CD4-positive, alpha-beta T cell treated with Interleukin-6 for 4 hours (primary cell): Measurements from ENCODE around the gene CELF1.

ENCODE experiments used
- DNase-seq: peaks from one replicate; pipeline ENCODE4 v3.0.0-alpha.2; 2020; ENCODE audit warnings: mixed read lengths

Gene CELF1

DNA sequence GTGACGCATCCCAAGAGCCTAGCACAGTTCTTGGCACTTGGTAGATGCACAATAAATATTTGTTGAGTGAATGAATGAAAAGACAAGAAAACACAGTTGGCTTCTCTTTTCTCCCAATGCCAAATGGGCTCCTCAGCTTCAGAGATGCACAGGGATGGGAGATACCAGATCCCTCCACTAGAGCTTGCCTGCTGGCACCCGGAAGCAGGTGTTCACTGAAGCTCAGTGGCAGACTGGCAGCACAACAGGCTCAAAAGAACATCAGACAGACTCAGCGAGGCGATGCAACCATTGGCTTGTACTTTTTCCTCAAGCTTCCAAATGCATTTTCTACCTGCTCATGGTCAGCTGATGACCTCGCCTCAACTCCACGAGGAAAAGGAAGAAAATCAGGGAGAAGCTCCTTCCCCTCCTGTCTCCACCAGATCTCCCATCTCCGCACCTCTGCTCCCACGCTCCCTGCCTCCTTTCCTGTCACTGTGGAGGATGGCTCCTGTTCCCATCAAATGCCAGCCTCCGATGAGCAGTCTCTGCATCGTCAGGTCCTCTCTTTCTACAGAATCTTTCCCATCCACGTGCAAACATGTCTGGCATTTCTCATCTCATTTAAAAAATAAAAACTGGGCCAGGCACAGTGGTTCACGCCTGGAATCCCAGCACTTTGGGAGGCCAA lies 109.8 kb downstream of the CELF1 start:
- no peak for DNase-seq

DNA sequence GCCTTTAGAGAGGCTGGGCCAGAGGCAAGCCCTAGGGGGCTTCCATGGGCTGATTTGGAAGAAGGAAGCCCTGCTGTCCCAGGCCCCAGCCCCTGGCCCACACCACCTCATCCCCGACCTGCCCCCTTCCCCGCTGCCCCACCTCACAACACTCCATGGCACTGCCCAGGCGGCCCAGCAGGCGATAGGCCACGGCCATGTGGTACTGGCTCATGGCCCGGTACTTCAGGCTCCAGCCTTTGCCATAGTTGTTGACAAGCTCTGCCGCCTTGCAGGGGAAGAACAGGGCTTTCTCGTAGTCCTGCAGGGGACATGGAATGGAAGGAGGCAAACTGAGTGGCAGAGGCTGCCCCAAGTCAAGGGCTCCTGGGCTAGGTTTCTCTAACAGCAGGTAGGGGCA lies 110.4 kb downstream of the CELF1 start:
- DNase-seq = no peak

DNA sequence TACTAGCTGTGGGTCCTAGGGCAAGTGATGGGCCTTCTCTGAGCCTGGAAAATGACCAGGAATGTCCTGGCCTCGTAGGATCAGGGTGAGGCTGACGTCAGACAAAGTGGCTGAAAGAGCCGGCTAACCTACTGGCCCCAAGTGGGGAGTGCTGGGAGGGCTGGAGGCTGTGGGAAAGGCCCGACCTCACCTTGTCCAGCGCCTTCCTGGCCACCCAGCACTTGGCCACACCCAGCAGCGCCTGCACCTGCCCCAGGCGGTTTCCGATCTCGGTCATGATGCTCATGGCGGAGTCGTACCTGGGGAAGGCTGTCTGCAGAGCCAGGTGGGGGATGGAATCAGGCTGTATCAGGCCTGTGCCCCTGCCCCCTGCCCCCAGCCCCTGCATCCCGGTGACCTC lies 111.5 kb downstream of the CELF1 start:
- no peak for DNase-seq

DNA sequence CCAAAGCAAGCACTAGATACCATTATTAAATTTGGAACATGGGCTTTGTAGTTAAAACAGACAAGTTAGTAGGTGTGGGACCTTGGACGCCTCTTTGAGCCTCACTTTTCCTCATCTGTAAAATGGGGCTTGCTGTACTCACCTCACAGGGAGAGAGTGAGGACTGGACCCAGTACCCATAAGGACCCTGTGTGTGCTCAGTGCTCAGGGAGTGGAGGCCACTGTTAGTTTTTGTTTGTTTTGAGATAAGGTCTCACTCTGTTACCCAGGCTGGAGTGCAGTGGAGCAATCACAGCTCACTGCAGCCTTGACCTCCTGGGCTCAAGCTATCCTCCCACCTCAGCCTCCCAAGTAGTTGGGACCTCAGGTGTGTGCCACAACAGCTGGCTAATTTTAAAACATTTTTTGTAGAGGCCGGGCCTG lies 112.9 kb downstream of the CELF1 start:
- no peak for DNase-seq

DNA sequence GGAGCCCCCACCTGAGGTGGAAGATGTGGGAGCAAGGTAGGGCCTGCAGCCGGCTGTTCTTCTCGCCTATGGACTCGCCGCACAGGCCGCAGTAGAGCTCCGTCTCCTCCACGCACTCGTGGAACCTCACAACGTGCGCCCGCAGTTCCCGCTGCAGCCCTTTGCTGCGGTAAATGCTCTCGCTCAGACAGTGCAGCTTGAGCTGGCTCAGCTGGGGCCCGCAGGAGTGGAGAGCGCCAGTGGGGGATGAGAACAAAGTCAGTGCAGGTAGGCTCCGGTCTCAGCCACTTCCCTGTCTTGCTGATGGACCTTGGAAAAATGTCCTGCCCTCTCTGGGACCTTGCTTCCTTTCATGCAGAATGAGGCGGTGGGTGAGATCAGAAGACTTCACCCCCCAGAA lies 114.2 kb downstream of the CELF1 start:
- DNase-seq = no peak

DNA sequence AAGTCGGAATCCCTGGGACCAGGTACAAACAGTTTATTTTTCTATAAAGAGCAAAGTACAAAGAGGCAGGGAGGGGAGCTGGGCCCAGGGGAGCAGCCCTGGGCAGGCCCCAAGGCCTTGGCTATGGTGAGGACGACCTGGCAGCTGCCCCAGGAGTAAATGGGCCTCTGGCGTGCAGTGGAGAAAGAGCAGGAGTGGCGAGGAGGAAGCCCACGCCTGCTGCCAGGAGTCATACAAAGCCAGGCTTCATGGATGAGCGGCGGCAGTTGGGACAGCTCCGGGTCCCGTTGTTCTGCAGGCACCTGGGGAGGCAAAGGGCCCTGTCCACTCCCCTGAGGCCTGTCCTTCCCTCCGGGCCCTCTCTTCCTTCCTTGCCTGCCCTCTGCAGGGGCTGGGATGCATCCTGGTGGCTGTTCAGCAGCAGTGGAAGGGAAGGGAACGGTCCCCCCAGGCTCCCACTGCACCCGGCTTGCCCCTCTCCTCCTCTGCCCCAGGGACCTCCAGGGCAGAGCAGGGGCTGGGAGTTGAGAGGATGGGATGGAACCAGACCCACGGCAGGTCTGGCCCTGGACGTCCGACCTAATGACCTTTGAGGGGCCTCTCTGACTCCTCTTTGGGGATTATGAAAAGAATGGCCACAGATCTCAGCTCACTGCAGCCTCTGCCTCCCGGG lies 115.0 kb downstream of the CELF1 start:
- no peak for DNase-seq

DNA sequence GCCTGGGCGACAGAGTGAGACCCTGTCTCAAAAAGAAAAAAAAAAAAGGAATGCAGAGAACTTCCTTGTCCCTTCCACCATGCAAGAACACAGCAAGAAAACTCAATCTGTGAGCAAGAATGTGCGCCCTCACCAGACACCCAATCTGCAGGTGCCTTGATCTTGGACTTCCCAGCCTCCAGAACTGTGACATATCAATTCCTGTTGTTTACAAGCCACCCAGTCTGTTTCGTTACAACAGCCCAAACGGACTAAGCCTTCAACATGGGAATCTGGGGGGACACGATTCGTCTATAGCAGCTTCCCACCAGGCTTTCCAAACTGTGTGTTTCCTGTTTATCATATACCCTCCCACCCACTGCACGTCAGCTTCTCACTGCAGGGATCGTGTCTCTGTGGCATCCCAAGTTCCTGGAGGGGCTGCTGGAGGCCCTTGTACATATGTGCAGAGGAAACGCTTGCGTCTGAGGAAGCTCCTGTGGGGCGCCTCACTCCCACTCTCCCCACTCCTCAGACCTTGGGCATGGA lies 115.7 kb downstream of the CELF1 start:
- no peak for DNase-seq

DNA sequence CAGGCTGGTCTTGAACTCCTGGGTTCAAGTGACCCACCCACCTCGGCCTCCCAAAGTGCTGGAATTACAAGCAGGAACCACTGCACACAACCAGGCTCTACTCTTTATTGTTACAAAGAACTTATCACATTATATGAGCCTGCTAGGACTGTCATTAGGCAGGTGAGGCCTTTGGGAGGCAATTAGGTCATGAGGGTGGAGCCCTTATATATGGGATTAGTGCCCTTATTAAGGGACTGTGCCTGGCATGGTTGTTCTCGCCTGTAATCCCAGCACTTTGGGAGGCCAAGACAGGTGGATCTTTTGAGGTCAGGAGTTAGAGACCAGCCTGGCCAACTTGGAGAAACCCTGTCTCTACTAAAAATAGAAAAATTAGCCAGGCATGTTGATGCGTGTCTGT lies 116.2 kb downstream of the CELF1 start:
- no peak for DNase-seq

DNA sequence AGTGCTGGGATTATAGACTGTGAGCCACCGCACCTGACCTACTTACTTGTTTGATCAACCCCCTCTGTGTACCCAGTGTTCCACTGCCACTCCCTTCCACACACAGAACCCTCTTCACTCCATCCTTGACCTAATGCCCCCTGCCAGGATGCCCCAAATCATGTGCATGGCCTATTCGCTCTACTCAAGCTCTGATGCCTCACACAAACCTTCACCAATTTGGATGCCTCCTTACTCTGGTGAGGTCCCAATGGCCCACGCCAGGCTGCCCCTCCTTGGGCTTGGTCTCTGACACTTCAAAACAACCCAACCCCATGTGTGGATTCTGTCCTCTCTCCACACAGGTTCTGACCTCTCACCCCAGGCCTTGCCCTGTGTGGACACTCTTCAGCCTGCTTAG lies 117.2 kb downstream of the CELF1 start:
- no peak for DNase-seq

DNA sequence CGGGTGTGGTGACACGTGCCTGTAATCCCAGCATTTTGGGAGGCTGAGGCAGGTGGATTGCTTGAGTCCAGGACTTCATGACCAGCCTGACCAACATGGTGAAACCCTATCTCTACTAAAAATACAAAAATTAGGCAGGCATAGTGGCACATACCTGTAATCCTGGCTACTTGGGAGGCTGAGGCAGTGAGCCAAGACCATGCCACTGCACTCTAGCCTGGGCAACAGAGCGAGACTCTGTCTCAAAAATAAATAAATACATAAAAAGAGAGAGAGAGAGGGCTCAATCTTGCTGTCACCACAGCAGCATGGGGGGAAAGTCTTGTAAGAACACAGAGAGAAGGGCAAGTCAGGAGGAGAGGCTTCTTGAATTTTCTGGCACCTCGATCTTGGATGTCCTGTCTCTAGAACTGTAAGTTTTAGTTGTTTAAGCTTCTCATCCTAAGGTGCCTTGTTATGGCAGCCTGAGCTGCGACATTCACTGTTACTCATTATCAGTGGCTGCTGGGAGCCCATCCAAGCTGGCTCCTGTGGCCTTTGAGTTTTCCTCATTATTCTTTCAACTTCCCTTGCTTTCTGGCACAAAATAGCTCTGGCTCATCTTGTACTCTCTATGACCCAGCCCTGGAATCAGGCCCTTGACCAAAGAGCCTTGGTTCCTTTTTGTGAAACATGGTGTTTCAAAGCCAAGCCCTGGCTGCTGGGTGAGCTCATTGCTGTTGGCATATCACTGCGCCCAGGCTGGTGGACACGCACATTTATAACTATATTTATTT lies 118.7 kb downstream of the CELF1 start:
- no peak for DNase-seq

DNA sequence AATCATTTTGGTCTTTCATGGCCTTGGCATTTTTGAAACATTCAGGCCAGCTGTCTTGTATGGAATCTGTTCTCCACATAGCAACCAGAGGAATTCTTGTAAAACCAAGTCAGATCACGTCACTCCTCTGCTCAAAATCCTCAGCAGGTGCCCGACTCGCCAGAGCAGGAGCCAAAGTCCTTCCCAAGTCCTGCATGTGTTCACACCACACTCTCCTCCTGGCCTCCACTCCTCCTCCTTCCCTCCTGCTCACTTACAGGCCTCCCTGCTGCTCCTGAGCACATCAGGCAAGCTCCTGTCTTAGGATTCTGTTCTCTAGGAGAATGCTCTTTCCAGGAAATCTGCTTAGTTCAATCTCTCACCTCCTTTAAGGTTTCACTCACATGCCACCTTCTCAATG lies 119.8 kb downstream of the CELF1 start:
- no peak for DNase-seq

DNA sequence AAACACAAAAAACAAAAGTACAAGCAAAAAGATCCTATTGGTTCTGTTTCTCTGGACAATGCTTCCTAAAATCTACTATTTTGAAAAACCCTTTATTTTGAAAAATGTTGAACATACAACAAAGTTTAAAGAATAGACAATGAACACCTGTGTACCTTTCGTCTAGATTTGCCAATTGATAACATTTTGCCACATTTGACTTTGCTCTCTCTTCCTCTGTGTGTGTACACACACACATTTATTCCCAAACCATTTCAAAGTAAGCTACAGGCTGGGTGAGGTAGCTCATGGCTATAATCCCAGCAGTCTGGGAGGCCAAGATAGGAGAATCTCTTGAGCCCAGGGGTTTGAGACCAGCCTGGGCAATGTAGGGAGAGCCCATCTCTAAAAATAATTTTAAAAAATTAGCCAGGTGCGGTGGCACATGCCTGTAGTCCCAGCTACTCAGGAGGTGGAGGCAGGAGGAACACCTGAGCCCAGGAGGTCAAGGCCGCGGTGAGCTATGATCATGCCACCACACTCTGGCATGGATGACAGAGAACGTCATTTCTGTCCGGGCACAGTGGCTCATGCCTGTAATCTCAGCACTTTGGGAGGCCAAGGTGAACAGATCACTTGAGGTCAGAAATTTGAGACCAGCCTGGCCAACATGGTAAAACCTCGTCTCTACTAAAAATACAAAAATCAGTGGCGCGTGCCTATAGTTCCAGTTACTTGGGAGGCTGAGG lies 121.4 kb downstream of the CELF1 start:
- no peak for DNase-seq

DNA sequence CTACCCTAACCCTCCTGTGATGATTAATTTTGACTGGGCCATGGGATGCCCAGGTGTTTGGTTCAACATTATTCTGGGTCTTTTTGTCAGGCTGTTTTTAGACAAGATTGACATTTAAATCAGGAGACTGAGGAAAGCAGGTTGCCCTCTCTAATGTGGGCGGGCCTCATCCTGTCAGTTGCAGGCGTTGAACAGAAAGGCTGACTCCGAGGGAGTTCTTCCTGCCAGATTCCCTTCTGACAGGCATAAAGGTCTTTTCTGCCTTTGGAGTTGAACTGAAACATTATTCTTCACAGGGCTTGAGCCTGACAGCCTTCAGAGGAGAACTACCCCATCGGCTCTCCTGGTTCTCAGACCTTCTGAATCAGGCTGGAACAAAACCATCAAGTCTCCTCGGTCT lies 122.4 kb downstream of the CELF1 start:
- no peak for DNase-seq

DNA sequence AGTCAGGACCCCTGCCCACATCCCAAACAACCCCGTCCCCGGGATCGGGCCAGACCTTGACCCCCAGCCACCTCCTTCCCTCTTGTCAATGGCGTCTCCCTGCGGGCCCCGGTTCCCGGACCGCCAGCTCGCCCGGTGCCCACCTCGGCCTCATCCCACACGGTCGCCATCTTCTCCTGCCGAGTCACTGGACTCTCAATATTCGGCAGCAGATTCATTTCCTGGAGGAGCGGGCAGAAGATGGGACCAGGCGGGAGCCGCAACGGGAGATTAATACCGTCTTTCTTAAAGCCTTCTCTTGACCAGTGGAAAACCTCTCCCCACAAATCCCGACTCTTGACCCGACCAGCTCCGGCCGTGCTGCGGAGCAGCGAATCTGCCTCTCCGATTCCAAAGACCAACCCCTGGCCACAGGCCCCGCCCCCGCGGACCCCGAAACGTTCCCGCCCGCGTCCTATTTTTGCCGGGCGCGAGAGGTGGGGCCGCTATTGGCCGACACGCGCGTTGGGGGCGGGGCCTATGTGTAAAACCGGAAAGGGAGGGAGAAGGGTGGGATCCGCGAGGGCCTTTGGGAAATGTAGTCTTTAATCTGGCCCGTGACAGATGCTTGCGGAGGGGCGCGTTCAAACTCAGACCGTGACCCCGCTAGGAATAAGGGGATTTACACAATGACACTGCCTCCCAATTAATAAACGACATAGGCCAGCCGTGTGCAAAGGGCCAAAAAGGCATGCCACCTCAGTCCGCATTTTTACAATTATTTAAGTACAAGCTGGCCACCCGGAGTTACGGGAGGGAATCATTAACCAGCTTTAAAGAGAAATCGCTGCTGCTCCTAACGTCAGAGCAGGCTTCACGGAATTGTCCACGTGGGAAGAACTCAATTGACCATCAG lies 126.6 kb downstream of the CELF1 start, which contains the start of gene PSMC3:
TSS of gene PSMC3 (minus strand) at position 378 of the 895 bp plus-strand sequence. CDS start at position 218, 160 bp downstream.
- DNase-seq = peak; percentile 99

DNA sequence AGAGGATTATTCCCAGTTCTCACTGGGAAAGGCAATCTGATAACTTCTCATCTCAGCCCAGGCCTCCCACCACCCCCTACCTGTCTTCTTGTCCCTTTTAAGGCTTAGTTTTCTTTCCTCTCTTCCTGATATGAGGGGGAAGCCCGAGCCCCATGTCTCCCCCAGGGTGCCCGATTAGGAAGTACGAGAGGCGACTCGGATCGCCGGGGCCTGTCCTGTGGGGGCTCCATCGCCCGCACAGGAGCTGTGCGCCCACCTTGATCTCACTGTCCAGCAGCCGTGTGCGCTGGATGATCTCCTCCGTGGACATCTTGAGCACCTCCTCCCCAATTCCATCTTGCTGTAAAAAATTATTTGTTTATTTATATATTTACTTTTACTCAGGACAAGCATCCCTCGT lies 127.3 kb downstream of the CELF1 start:
- DNase-seq = no peak

DNA sequence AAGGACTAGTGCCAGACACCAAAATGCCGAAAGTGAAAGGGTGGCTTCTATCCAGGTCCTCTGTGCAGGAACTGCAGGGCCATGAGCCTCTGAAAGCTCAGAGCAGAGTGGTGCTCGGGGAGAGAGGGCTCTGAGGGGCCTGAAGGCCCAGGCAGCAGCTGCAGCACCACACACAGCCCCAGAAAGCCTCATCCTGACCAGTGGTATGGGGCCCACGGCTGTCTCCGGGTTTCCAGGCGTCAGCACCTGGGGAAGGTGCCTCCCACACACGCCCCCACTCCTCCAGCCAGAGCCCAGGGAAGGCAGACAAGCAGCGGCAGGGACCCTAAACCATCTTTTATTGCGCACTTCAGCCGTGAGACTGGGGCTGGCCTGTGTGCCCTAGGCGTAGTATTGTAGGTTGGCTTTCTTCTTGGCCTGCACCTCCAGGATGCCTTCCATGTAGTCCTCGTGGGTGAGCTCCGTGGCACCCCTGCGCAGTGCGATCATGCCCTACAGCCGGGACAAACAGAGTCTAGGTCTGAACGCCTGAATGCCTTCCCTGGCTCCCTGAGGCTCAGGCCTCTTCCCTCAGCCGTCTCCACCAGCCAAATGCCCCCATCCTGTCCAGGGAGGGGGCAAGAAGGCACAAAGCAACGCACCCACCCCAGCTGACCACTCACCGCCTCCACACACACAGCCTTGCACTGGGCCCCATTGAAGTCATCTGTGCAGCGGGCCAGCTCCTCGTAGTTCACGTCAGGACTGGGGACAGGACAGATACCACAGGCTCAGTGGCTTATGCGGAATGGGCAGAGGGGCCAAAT lies 134.3 kb downstream of the CELF1 start:
- DNase-seq = no peak

DNA sequence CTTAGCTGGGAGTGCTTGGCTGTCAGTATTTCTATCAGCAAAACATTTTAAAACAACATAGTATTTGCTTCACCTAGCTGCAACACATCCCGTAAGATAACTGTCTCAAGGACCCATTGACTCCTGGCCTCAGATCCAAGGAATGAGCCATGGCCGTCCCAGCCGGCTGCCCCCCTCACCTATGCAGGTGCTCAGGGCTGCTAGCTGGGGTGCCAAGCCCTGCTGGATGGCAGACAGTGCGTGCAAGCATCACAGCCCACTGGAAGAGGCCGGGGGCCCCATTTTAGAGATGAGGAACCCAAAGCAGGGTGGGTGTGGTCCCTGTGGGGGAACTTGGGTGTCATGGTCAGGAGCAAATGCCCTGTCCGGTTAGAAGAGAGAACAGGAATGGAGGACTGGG lies 135.2 kb downstream of the CELF1 start:
- DNase-seq = no peak

DNA sequence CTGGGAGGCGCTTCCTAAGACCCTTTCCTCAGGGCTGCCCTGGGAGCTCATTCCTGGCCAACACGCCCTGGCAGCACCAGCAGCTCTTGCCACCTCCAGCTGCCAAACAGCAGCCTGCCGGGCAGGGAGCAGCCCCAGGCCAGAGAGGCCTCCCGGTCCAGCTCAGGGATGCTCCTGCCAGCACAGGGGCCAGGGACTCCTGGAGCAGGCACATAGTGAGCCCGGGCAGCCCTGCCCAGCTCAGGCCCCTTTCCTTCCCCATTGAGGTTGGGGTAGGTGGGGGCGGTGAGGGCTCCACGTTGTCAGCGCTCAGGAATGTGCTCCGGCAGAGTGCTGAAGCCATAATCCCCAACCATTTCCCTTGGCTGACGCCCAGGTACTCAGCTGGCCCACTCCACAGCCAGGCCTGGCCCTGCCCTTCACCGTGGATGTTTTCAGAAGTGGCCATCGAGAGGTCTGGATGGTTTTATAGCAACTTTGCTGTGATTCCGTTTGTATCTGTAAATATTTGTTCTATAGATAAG lies 136.9 kb downstream of the CELF1 start:
- no peak for DNase-seq
